Spleen (tissue), 7 donors: ENCODE data around the gene SETD1A.
"Not testable (repeated sequence)": the region's sequence is repeated elsewhere in the genome, so short reads cannot be mapped to it uniquely, and the experiment has no call there.

Source experiments
- CTCF ChIP-seq, 11 experiments: fragments of 200-600 bp in 7 of 11; fragments of 450-650 bp in 4 of 11; sonication (generic) in 4 of 11; IDR thresholded peaks in 8 of 11; conservative IDR thresholded peaks in 3 of 11; 1 replicate in 7 of 11; 2 replicates in 4 of 11; pipeline versions ENCODE4 v1.4.0 to v1.8.0; 2016 to 2021; ENCODE audit warnings: antibody characterized with exemption in 11 of 11, inconsistent platforms in 4 of 11, mild to moderate bottlenecking in 1 of 11
- POLR2A ChIP-seq, 3 donors: fragments of 450-650 bp; IDR thresholded peaks; one replicate each; pipeline ENCODE4 v1.5.1; 2017; ENCODE audit warnings: antibody characterized with exemption in 3 of 3, mild to moderate bottlenecking in 1 of 3
- POLR2AphosphoS5 ChIP-seq, 3 donors: sonication (generic); formaldehyde crosslinking; IDR thresholded peaks; one replicate each; pipeline ENCODE4 v1.5.1; 2017; ENCODE audit warnings: antibody characterized with exemption in 3 of 3
- donor health status: DM: no; HTN: no; CAD: no; lungs with moderate emphysema.
- donor health status: DM: no; HTN: no; CAD: no.
- donor health status: DM: no; HTN: no; CAD: no.

DNA sequence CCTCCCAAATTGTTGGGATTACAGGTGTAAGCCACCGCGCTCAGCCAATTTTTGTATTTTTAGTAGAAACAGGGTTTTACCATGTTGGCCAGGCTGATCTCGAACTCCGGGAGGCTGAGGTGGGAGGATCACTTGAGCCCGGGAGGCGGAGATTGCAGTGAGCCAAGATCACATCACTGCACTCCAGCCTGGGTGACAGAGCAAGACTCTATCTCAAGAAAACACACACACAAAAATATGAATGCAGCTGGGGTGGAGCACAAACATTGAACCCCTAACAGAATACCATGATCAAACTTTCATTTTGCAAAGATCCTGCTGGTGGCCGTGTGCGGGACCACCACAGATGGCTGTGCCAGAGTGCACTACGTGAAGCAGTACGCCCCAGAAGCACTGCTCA is 60.2 kb downstream of the SETD1A start:
- TF ChIP-seq POLR2A (IDR thresholded peaks at IDR 0.05); CTCF (IDR thresholded peaks at IDR 0.05 in 8 of 11, conservative IDR thresholded peaks at IDR 0.05 in 3 of 11); POLR2AphosphoS5 (IDR thresholded peaks at IDR 0.05): not testable (repeated sequence)
